HepG2 (cell line): ENCODE measurements around the gene PACS2. TPM values are rescaled to one million over a fixed set of nuclear protein-coding genes. Genes with fewer than 3 reads are reported as not detected.

Experiments used
- KLF11 ChIP-seq: IDR thresholded peaks from 2 replicates; pipeline ENCODE4 v1.6.1; 2016; ENCODE audit warnings: missing compliant biosample characterization
- ZBTB34 ChIP-seq: sonication (generic); formaldehyde crosslinking; IDR thresholded peaks from 2 replicates; pipeline ENCODE4 v1.8.0; 2022; ENCODE audit warnings: mild to moderate bottlenecking, missing genetic modification reagents
- ZNF230 ChIP-seq: sonication (generic); formaldehyde crosslinking; IDR thresholded peaks from 2 replicates; pipeline ENCODE4 v1.4.0; 2020; ENCODE audit warnings: mild to moderate bottlenecking, missing genetic modification reagents
- ZNF616 ChIP-seq: sonication (generic); formaldehyde crosslinking; IDR thresholded peaks from 2 replicates; pipeline ENCODE4 v1.5.0; 2020; ENCODE audit warnings: low read depth, mild to moderate bottlenecking, missing genetic modification reagents
- ZNF646 ChIP-seq: sonication (generic); formaldehyde crosslinking; IDR thresholded peaks from 2 replicates; pipeline ENCODE4 v1.9.0; 2021; ENCODE audit warnings: mild to moderate bottlenecking, missing genetic modification reagents
- polyA plus RNA-seq, 8 experiments: library from polyadenylated mRNA; depleted of rRNA in 3 of 8; stranded (reverse) in 7 of 8; unstranded in 1 of 8; fragments of >200 nt; fragmentation: Illumina TruSeq in 4 of 8; extraction: Trizol in 4 of 8; gene quantifications; 2 replicates each; pipeline versions ENCODE4 v1.2.1 to v1.2.3, GENCODE V29; 2011 to 2016; ENCODE audit warnings: low read depth in 4 of 8, missing spikeins in 1 of 8, mixed read lengths in 1 of 8; ENCODE audit not compliant: insufficient read depth in 1 of 8
- total RNA-seq, 5 experiments: library from RNA; depleted of rRNA; stranded (reverse); fragments of >200 nt; fragmentation: Illumina TruSeq; extraction: Trizol; gene quantifications; 2 replicates each; pipeline ENCODE4 v1.2.3, GENCODE V29; 2016; ENCODE audit warnings: low read depth in 1 of 5

The PACS2 gene
- total and polyA plus RNA-seq, 2 of the 13 experiments (the other 11 are each of a cell fraction or from before 2014, with no cell fraction given) = 23.6 to 27.6 TPM

GRCh38 chr14:105376521-105377440, 62.2 kb downstream of the PACS2 start (continued):
- no peak for TF ChIP-seq ZNF646 (CRISPR knock-in tag)
- no peak for TF ChIP-seq ZNF616
- TF ChIP-seq ZNF230 (CRISPR knock-in tag) = no peak
- no peak for TF ChIP-seq KLF11
- TF ChIP-seq ZBTB34 (CRISPR knock-in tag) = no peak
